HG03045 (cell line): ENCODE results near the gene KIF15.

Experiments
- ATAC-seq: cut with Tn5 transposase; IDR thresholded peaks from one replicate; pipeline ENCODE4 v1.9.1; 2021; ENCODE audit warnings: mild to moderate bottlenecking, moderate library complexity; ENCODE audit not compliant: unreplicated experiment

The KIF15 gene

DNA sequence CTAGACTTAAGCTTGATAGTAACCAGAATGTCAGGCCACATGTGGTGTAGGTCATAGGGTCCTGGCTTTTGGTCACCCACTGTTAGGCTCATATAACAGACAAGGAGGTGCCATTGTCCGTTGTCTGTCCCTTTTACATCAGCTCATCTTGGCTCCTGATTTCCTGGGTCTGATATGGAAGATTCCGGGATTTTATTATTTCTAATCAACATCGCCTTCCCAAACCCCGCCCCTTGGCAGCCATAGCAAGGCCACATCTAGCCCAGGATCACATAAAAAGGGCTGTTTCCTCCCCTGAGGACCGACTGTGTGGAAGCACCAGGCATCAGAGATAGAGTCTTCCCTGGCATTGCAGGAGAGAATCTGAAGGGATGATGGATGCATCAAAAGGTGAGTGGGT is 112.7 kb downstream of the KIF15 start, which contains the start of gene TGM4:
Gene TGM4, plus strand, starts transcription at position 301 of the 400 bp plus-strand sequence. Its CDS starts 71 bp downstream, at position 372.
- ATAC-seq, result no peak

DNA sequence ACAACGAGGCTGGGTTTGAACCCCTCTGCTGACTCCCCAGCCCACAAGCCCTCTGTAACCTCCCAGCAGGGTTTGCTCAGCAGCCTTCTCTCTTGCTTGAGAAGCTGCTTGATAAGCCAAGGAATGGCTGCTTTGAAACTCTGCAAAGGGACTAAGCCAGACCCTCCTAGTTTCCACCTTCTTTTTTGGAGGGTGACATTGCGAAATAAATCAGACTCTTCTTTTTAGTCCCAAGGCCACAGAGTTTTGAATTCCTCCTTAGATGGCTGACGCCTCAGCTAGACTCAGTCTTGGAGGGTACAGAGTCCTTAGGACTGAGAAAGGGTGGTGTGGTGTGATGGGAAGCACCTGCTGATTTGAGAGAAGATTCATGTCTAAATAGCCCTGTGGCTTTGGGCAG is 114.0 kb downstream of the KIF15 start:
- ATAC-seq, result no peak

- ATAC-seq, result no peak
These were observed 115.7 kb downstream of the KIF15 start for GRCh38 chr3:44877333-44877732.

- ATAC-seq, result no peak
These were observed 118.7 kb downstream of the KIF15 start for GRCh38 chr3:44880284-44880683.

DNA sequence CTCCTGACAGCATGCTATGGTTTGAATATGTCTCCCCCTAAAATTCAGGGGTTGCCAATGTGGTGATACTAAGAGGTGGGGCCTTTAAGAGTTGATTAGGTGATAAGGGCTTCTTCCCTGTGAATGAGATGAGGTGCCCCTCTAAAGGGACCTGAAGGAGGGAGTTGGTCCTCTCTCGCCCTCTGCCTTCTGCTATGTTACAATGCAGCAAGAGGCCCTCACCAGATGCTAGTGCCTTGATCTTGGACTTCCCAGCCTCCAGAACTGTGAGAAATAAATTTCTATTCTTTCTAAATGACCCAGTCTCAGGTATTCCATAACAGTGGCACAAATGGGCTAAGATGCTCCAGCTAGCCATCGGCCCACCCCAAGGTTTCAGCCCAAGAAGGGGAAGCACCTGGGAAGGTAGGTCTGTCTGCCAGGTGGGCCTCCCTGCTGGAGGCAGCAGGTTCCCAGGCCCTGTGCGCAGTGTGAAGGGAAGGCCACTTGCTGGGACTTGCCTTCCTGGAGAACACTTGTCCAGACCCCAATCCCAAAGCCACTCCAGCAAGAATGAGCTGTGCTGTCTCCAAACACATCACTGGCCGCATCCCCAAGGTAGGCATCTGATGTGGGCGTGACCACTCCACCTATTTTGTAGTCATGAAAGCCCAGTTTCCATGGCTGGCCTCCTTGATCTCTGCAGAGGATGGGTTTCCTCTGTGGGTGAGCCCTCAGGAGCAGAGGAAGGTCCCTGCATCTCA is 121.8 kb downstream of the KIF15 start:
- no peak for ATAC-seq

GRCh38 chr3:44883999-44884431 is 122.4 kb downstream of the KIF15 start:
- no peak for ATAC-seq

DNA sequence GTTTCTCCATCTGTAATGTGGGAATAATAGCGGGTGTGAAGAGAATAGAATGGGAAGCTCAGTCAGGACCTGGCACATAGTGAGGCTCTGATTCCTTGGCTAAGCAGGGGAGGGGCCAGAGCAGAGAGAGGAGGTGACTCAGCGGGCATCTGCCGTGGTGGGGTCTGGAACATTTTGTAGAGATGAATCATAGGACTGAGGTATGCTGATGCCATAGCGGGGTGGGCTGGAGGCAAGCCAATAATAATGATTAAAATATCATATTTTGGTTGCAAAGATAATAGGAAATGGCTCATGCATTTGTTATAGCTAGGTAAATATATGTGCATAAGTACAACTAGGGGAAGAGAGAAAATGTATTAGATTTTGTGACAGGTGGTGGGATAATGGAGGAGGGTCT is 124.0 kb downstream of the KIF15 start:
- ATAC-seq, result no peak

DNA sequence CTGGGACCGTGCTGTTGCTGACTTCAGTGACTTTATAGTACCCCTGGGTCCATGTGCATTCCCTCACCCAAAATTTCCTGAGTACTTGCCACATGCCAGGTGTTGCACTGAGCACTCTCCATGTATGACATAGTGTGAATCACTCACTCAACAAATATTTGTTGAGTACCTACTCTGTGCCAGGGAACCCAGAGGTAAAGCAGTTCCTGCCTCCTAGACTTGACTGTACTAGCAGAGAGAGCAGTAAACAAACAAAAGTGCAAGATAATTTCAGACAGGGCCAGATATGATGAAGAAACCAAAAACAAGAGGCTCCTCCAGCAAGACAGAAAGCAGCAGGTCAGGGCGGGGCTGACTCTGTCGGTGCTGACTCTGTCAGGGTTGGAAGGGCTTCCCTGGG is 125.0 kb downstream of the KIF15 start:
- no peak for ATAC-seq

DNA sequence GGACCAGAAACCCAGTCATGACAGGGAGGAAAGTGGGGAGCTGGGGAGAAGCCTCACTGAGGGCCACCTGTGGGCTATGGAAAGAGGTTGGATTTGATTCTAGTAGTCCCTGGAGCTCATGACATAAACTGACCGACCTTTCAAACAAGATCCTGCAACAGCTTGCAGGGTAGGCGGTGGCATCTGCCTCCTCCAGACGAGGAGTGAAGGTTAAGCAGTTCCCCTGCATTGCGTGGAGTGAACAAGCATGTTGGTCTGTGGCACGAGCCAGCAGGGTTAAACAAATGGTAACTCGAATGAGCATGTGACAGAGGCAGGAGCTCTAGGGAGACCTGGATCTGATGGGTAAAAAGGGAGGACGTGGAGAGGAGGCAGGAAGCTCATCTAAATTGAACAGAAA is 125.5 kb downstream of the KIF15 start:
- ATAC-seq, result no peak

DNA sequence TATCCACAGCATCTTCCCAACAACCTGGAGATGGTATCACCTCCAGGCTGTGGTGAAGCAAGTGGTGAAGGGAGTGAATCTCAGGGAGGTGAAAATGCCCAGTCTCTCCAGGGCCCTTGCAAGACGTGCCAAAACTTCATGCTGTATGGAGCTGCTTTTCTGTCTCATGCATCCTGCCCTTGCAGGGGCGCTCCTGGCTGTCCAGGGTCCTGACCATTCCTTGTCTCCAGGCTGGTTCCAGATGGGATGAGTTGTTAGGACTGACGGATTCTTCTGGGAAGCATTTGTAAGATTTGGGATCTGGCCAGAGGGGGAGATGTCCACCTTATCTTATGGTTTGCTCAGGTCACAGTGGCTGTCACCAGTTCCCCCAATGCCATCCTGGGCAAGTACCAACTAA is 128.7 kb downstream of the KIF15 start:
- ATAC-seq, result no peak

DNA sequence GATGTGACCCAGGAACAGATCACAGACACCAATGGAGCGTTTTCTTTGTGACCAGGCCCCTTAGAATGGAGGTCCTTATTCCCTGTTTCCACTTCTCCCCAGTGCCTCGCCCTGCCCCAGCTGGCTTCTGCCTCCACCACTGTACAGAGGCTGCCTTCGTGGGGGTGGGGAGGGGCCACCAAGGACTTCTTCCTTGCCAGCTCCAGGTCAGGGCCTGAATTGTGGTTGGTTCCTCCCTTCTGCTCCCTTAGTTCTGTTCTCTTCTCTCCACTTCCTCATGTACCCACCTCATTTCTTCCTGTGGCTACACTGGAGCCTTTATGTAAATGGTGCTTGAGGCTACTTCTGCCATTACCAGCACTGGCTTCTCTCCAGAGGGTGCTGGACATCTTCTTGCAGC is 129.3 kb downstream of the KIF15 start:
- ATAC-seq, result no peak

DNA sequence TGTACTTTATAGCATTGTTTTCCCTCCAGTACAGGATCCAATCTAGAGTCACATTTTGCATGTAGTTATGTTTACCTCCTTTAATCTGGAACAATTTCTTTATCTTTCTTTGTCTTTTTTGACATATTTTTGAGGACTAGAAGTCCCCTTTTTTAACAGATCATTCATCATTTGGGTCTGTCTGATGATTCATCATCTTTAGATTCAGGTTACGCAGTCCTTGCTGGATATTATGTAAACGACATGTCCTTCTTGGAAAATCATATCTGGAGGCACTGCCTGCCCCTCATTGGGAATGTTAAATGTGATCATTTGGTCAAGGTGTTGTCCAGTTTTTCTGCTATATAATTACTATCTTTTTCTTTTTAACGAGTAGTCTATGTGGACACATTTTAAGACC is 131.1 kb downstream of the KIF15 start:
- no peak for ATAC-seq

DNA sequence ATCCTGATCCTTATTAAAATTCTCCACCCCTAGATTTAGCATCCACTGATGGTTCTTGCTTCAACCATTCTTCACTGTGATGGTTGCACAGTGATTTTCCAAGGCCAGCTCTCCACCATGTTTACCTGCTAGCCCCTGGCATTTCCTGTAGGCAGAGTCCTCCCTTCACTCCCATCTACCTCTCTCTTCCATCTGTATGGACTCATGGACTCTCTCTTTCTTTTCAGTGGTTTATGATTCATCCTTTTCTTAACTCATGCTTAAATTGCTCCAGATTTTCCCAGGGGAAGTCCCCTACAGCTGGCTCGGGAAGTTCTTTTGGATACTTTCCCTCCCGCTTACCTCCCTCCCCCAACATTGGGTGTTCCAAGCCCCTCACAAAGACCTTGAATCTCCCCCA is 131.5 kb downstream of the KIF15 start:
- ATAC-seq, result no peak

DNA sequence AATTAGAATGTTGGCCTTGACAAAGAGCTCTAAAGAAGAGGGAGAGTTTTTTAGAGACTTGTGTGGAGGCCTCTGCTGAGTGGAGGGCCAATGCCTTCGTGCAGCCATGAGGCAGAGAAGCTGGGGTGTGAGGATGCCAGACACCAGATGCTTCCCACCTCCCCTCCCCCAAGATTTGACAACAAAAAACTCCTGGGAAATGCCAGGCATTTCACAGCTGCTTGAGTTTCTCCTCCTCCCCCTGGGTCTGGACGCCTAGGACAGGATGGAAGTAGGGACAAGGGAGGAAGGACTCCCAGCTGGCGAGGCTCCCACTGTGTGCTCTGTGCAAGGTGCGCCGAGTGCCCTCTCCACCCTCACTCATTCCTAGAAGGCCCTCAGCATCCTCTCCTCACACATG is 132.9 kb downstream of the KIF15 start:
- ATAC-seq, result no peak

GRCh38 chr3:44896440-44896839 is 134.8 kb downstream of the KIF15 start:
- no peak for ATAC-seq

DNA sequence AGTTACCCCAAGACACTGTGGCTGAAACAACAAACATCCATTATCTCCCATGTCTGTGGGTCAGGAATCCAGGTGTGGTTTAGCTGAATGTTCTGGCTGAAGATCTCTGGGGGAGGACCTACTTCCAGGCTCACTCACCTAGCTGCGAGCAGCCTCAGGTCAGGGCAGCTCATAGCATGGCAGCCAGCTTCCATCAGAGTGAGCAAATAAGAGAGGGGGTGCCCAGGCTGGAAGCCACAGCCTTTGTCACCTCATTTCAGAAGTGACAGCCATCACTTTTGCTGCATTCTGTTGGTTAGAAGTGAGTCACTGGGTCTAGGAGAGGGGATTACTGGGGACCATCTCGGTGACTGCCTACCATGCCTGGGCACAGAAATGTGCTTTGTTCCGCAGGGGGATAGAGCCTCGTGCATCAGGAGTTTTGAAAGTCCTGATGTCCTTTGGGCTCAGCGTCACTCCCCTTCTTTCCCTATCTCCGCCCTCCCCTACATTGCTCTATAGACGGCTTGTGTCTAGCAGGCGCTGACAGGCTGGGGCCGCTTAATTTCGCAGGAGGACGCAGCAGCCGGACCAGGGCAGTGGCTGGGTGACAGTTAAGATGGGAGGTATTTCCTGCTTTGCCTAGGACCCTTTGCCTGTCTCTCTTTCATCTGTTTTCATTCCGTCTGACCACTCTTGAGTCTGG is 138.2 kb downstream of the KIF15 start:
- ATAC-seq, result no peak

- no peak for ATAC-seq
These were observed 141.0 kb downstream of the KIF15 start for GRCh38 chr3:44902628-44903027.
